ENCODE data around the gene CYP2J2.

CYP2J2 gene

GRCh38 chr1:59917785-59918180 lies 8.8 kb downstream of the CYP2J2 start:
- H3K4me3 ChIP-seq (ENCODE audit: low read depth, low read length), result no peak overlapping the region
- POLR2A ChIA-PET, result no interaction called here
- no peak overlapping the region for H3K27ac ChIP-seq (ENCODE audit: extremely low read depth, low read depth, low read length)
- no peaks in the 10 kb centered on the region for H3K4me1 ChIP-seq (ENCODE audit: control insufficient read depth, insufficient read depth, low read length)
- H3K36me3 ChIP-seq (ENCODE audit: control insufficient read depth in 2 of 2, insufficient read depth in 1 of 2, low read length in 2 of 2), result no peaks in the 10 kb centered on the region
- no peaks in the 10 kb centered on the region for H3K9me3 ChIP-seq (ENCODE audit: control insufficient read depth, insufficient read depth, low read depth, low read length)
- CTCF ChIA-PET, result no interaction called here
- TF ChIP-seq WT1 (tag by site-specific recombination; IDR thresholded peaks at IDR 0.05), result no peak
- no peak for TF ChIP-seq INSM2 (tag by site-specific recombination; IDR thresholded peaks at IDR 0.05)
- no peak for TF ChIP-seq ZNF423 (tag by site-specific recombination; IDR thresholded peaks at IDR 0.05)
- peak; percentile 58; the same call in 1 of the 2 replicates for TF ChIP-seq TRIM28 (IDR thresholded peaks at IDR 0.05; ENCODE audit: borderline replicate concordance, low read length)
- no peak for TF ChIP-seq SETDB1 (IDR thresholded peaks at IDR 0.05; ENCODE audit: insufficient read length, low read length)
- no peak for TF ChIP-seq ZNF610 (tag by site-specific recombination; IDR thresholded peaks at IDR 0.05; ENCODE audit: borderline replicate concordance)

GRCh38 chr1:59917026-59917784 lies 9.4 kb downstream of the CYP2J2 start:
- TF ChIP-seq PRDM1 (tag by site-specific recombination; IDR thresholded peaks at IDR 0.05) (peak; percentile 91), ZNF280D (tag by site-specific recombination; IDR thresholded peaks at IDR 0.05) (no peak), ZBTB11 (tag by site-specific recombination; conservative IDR thresholded peaks at IDR 0.05; ENCODE audit: low read depth) (no peak)
- H3K4me1 ChIP-seq (ENCODE audit: control insufficient read depth, insufficient read depth, low read length), result no peaks in the 10 kb centered on the region
- no peaks in the 10 kb centered on the region for H3K36me3 ChIP-seq (ENCODE audit: control insufficient read depth in 2 of 2, insufficient read depth in 1 of 2, low read length in 2 of 2)
- no peaks in the 10 kb centered on the region for H3K9me3 ChIP-seq (ENCODE audit: control insufficient read depth, insufficient read depth, low read depth, low read length)
- POLR2A ChIA-PET, result no interaction called here
- H3K4me3 ChIP-seq (ENCODE audit: low read depth, low read length), result no peak overlapping the region
- CTCF ChIA-PET, result interaction anchor here (0.5 to 1.2 kb wide), 3 partner anchors 10 to 26 kb away, joined by 3 read pairs; no protein-coding TSS in a partner anchor
- H3K27ac ChIP-seq (ENCODE audit: extremely low read depth, low read depth, low read length), result no peak overlapping the region

- TF ChIP-seq ZNF426 (tag by site-specific recombination; IDR thresholded peaks at IDR 0.05) (no peak), ZNF670 (tag by site-specific recombination; IDR thresholded peaks at IDR 0.05; ENCODE audit: low read depth) (no peak), REST (tag by site-specific recombination; IDR thresholded peaks at IDR 0.05) (no peak), ZNF514 (tag by site-specific recombination; IDR thresholded peaks at IDR 0.05) (no peak), KLF1 (tag by site-specific recombination; IDR thresholded peaks at IDR 0.05) (no peak), ZNF211 (tag by site-specific recombination; IDR thresholded peaks at IDR 0.05; ENCODE audit: low read depth) (no peak), ZNF146 (tag by site-specific recombination; IDR thresholded peaks at IDR 0.05) (no peak), ZNF391 (tag by site-specific recombination; IDR thresholded peaks at IDR 0.05; ENCODE audit: borderline replicate concordance, low read depth) (no peak), SP7 (tag by site-specific recombination; IDR thresholded peaks at IDR 0.05) (no peak)
- POLR2A ChIA-PET, result no interaction called here
- Histone ChIP-seq H3K4me3 (ENCODE audit: low read depth, low read length) (no peak overlapping the region), H3K9me3 (ENCODE audit: control insufficient read depth, insufficient read depth, low read depth, low read length) (no peaks in the 10 kb centered on the region), H3K27ac (ENCODE audit: extremely low read depth, low read depth, low read length) (no peak overlapping the region), H3K4me1 (ENCODE audit: control insufficient read depth, insufficient read depth, low read length) (no peaks in the 10 kb centered on the region), H3K36me3 (ENCODE audit: control insufficient read depth in 2 of 2, insufficient read depth in 1 of 2, low read length in 2 of 2) (peaks cover 0 to 6% of the 10 kb centered on the region in 2 experiments; a peak in 1 of 3 replicates)
- CTCF ChIA-PET, result no interaction called here
Observed at GRCh38 chr1:59915516-59915915, 11.1 kb downstream of the CYP2J2 start.

Measured in HEK293 (cell line).